ENCODE results near the gene CDH10. TPM values are rescaled to one million over a fixed set of nuclear protein-coding genes. Genes with fewer than 3 reads are reported as not detected.

The CDH10 gene
- total RNA-seq = 0.52 TPM

DNA sequence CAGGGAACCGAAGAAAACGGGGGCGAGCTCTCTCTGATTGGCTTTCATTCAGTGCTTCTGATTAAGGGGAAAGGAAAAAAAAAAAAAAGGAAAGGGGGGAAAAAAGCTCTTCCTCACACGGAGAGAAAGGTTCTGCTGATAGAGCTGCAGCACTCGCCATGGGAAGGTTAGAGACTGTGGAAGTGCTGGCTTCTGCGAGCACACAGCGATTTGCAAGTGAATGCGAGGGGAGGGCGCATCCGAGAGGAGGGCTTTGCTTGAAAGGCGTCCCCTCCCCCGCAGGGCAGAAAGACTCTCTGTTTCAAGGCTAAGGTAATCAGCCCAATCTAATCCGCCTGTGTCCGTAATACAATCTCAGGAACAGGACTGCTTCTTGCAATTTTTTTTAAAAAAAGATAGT is at the start of gene CDH10:
Gene CDH10 (minus strand): TSS at position 218 of the 400 bp plus-strand sequence. CDS start 51,488 bp downstream, outside the sequence.
- Histone ChIP-seq H3K36me3 (ENCODE audit: control insufficient read depth in 3 of 3, insufficient read depth in 3 of 3, low read length in 3 of 3) (no peaks in the 10 kb centered on the region), H3K9ac (ENCODE audit: low read depth in 1 of 3, low read length in 3 of 3) (no peak within 1 kb of the TSS), H3K9me3 (ENCODE audit: control insufficient read depth in 3 of 3, low read length in 3 of 3) (no peaks in the 10 kb centered on the region), H3K4me3 (ENCODE audit: low read length in 3 of 3) (no peak within 1 kb of the TSS), H3K27me3 (ENCODE audit: control insufficient read depth in 3 of 3, insufficient read depth in 3 of 3, low read length in 3 of 3) (no peaks in the 10 kb centered on the region), H3K27ac (ENCODE audit: low read depth, low read length) (no peak within 1 kb of the TSS), H3K4me1 (ENCODE audit: control insufficient read depth in 3 of 3, insufficient read depth in 3 of 3, low read length in 3 of 3) (no peaks in the 10 kb centered on the region)

DNA sequence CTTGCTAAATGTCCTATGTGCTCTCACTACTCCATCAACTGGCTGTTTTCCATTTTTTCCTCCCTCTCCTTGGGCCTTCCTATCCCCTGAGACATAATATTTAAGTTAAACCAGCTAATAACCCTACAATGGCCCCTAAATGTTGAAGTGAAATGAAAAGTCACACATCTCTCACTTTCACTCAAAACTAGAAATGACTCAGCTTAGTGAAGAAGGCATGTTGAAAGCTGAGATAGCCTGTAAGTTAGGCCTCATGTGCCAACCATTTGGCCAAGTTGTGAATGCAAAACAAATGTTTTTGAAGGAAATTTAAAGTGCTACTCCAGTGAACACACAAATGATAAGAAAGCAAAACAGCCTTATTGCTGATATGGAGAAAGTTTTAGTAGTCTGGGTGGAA is 48.8 kb upstream of the CDH10 start:
- no peaks in the 10 kb centered on the region for H3K27me3 ChIP-seq (ENCODE audit: control insufficient read depth in 3 of 3, insufficient read depth in 3 of 3, low read length in 3 of 3)
- H3K36me3 ChIP-seq (ENCODE audit: control insufficient read depth in 3 of 3, insufficient read depth in 3 of 3, low read length in 3 of 3) = no peaks in the 10 kb centered on the region
- no peak overlapping the region for H3K4me3 ChIP-seq (ENCODE audit: low read length in 3 of 3)
- no peak overlapping the region for H3K27ac ChIP-seq (ENCODE audit: low read depth, low read length)
- H3K9me3 ChIP-seq (ENCODE audit: control insufficient read depth in 3 of 3, low read length in 3 of 3) = peaks cover 0 to under 1% (median 0%) of the 10 kb centered on the region in 3 donors
- no peak overlapping the region for H3K9ac ChIP-seq (ENCODE audit: low read depth in 1 of 3, low read length in 3 of 3)
- H3K4me1 ChIP-seq (ENCODE audit: control insufficient read depth in 3 of 3, insufficient read depth in 3 of 3, low read length in 3 of 3) = no peaks in the 10 kb centered on the region

DNA sequence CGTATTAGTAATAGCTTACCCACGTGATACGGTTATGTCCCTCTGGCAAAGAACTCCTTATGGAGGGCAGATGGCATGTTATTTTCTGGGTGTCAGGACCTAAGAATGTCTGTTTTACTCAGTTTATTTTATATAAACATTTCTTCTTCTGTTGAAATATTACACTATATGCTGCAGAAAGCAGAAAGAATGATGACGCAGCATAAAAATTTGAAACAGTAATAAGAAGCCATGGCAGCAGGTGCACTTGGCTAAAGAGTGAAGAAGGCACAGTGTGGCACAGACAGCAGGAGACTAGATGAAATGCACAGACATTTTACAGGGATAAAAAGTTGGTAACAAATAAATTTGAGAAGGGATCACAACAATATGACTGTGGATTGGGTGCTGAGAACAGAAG is 46.3 kb upstream of the CDH10 start:
- no peaks in the 10 kb centered on the region for H3K36me3 ChIP-seq (ENCODE audit: control insufficient read depth in 3 of 3, insufficient read depth in 3 of 3, low read length in 3 of 3)
- H3K27ac ChIP-seq (ENCODE audit: low read depth, low read length) = no peak overlapping the region
- H3K9me3 ChIP-seq (ENCODE audit: control insufficient read depth in 3 of 3, low read length in 3 of 3) = peaks cover 0 to 4% (median 3%) of the 10 kb centered on the region in 3 donors
- no peaks in the 10 kb centered on the region for H3K27me3 ChIP-seq (ENCODE audit: control insufficient read depth in 3 of 3, insufficient read depth in 3 of 3, low read length in 3 of 3)
- no peaks in the 10 kb centered on the region for H3K4me1 ChIP-seq (ENCODE audit: control insufficient read depth in 3 of 3, insufficient read depth in 3 of 3, low read length in 3 of 3)
- no peak overlapping the region for H3K9ac ChIP-seq (ENCODE audit: low read depth in 1 of 3, low read length in 3 of 3)
- no peak overlapping the region for H3K4me3 ChIP-seq (ENCODE audit: low read length in 3 of 3)

DNA sequence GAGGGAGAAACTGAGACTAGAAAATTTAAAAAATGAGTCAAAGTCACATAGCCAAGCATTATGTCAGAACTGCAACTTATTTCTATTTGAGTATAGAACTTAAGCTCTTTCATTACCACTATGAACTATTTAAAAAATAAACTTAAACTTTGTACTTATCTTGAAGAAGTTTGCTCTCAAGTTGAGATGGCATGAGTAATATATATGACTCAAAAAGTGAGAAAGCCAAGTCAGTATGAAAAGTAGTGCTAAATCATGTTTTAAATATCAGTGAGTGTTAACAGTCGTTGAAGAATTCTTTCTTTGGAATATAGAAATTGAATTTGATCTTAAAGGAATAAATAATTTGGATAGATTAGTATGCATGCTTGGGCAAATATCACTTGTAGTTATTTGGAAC is 36.3 kb upstream of the CDH10 start:
- Histone ChIP-seq H3K4me1 (ENCODE audit: control insufficient read depth in 3 of 3, insufficient read depth in 3 of 3, low read length in 3 of 3) (no peaks in the 10 kb centered on the region), H3K9ac (ENCODE audit: low read depth in 1 of 3, low read length in 3 of 3) (no peak overlapping the region), H3K9me3 (ENCODE audit: control insufficient read depth in 3 of 3, low read length in 3 of 3) (peaks cover 0 to under 1% (median 0%) of the 10 kb centered on the region in 3 donors), H3K36me3 (ENCODE audit: control insufficient read depth in 3 of 3, insufficient read depth in 3 of 3, low read length in 3 of 3) (no peaks in the 10 kb centered on the region), H3K27me3 (ENCODE audit: control insufficient read depth in 3 of 3, insufficient read depth in 3 of 3, low read length in 3 of 3) (no peaks in the 10 kb centered on the region), H3K27ac (ENCODE audit: low read depth, low read length) (no peak overlapping the region), H3K4me3 (ENCODE audit: low read length in 3 of 3) (no peak overlapping the region)

DNA sequence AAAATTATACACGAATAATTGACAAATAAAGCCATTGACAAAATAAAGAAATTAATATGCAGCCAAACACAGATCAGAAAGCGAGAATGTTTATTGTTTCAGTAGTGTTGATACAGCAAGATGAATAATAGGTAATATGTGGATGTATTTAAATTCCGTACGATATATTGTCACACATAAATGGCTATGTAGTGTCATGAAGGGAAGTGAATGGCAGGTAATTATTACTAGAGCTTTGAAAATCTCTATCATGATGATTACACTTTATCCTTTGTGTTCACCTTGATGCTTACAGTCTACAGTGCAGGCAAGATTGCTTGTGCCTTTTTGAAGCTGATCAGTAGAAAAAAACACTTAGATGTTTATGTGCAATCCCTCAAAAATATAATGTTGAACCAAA is 23.3 kb upstream of the CDH10 start:
- Histone ChIP-seq H3K9ac (ENCODE audit: low read depth in 1 of 3, low read length in 3 of 3) (no peak overlapping the region), H3K4me1 (ENCODE audit: control insufficient read depth in 3 of 3, insufficient read depth in 3 of 3, low read length in 3 of 3) (no peaks in the 10 kb centered on the region), H3K27me3 (ENCODE audit: control insufficient read depth in 3 of 3, insufficient read depth in 3 of 3, low read length in 3 of 3) (no peaks in the 10 kb centered on the region), H3K27ac (ENCODE audit: low read depth, low read length) (no peak overlapping the region), H3K36me3 (ENCODE audit: control insufficient read depth in 3 of 3, insufficient read depth in 3 of 3, low read length in 3 of 3) (no peaks in the 10 kb centered on the region), H3K9me3 (ENCODE audit: control insufficient read depth in 3 of 3, low read length in 3 of 3) (no peaks in the 10 kb centered on the region), H3K4me3 (ENCODE audit: low read length in 3 of 3) (no peak overlapping the region)

DNA sequence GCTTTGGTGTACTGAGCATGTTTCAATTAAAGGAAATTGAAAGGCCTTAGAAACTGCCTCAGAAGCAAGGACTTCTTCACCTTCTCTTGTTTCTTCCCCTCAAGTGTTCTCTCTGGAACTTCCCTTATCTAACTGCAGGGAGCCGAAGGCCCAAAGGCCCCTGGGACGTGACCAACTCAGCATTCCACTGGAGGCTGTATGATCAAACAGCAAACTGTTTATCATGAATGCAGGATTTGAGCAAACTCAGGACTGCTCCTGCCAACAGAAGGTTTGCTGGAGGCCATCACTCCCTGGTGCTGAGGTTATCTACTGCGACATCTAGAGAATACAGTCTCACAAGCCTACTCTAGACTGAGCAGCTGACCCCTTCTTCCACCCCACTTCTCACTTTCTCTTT is 4.8 kb upstream of the CDH10 start:
- no peak overlapping the region for H3K27ac ChIP-seq (ENCODE audit: low read depth, low read length)
- no peaks in the 10 kb centered on the region for H3K9me3 ChIP-seq (ENCODE audit: control insufficient read depth in 3 of 3, low read length in 3 of 3)

DNA sequence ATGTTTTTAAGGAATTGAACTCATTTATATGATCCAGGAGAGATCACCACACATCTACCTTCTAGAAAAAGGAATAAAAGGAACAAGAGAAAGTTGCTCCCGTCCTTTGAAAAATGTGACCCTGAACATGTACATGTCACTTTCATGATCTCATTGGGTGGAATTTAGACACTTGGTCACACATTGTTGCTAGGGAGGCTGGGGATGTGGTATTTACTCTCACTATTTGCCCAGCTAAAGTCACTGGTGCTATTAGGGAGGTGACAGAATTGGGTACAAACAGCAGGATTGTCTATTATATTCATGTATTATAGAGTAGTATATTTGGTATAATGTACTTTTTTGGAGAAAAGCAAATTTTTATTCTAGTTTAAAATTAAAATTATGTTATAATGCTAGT is 2.1 kb upstream of the CDH10 start:
- Histone ChIP-seq H3K9ac (ENCODE audit: low read depth in 1 of 3, low read length in 3 of 3) (no peak overlapping the region), H3K9me3 (ENCODE audit: control insufficient read depth in 3 of 3, low read length in 3 of 3) (no peaks in the 10 kb centered on the region), H3K4me3 (ENCODE audit: low read length in 3 of 3) (no peak overlapping the region), H3K36me3 (ENCODE audit: control insufficient read depth in 3 of 3, insufficient read depth in 3 of 3, low read length in 3 of 3) (no peaks in the 10 kb centered on the region), H3K4me1 (ENCODE audit: control insufficient read depth in 3 of 3, insufficient read depth in 3 of 3, low read length in 3 of 3) (no peaks in the 10 kb centered on the region), H3K27ac (ENCODE audit: low read depth, low read length) (no peak overlapping the region), H3K27me3 (ENCODE audit: control insufficient read depth in 3 of 3, insufficient read depth in 3 of 3, low read length in 3 of 3) (no peaks in the 10 kb centered on the region)

More for the DNA sequence above, 4.8 kb upstream of the CDH10 start:
- Histone ChIP-seq H3K27me3 (ENCODE audit: control insufficient read depth in 3 of 3, insufficient read depth in 3 of 3, low read length in 3 of 3) (no peaks in the 10 kb centered on the region), H3K4me1 (ENCODE audit: control insufficient read depth in 3 of 3, insufficient read depth in 3 of 3, low read length in 3 of 3) (no peaks in the 10 kb centered on the region), H3K4me3 (ENCODE audit: low read length in 3 of 3) (no peak overlapping the region), H3K9ac (ENCODE audit: low read depth in 1 of 3, low read length in 3 of 3) (no peak overlapping the region), H3K36me3 (ENCODE audit: control insufficient read depth in 3 of 3, insufficient read depth in 3 of 3, low read length in 3 of 3) (no peaks in the 10 kb centered on the region)

DNA sequence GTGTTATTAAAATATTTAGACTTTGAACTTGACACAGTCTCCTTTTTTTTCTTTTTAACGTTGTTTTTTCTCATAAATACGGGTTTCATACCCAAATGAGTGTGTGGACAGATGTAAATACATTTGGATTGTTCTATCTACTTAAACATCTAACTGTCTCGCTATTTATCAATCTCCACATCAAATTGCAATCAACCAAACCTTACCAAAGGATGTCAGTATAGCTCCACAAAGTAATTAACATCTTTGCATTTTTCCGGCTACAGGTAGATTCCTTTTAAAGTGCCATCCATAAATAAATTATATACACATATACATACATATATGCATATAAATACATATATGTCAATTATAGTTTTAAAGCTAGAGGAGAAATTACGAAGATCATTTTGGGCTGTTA is 705 bp upstream of the CDH10 start:
- no peak overlapping the region for H3K4me3 ChIP-seq (ENCODE audit: low read length in 3 of 3)
- no peaks in the 10 kb centered on the region for H3K4me1 ChIP-seq (ENCODE audit: control insufficient read depth in 3 of 3, insufficient read depth in 3 of 3, low read length in 3 of 3)
- H3K36me3 ChIP-seq (ENCODE audit: control insufficient read depth in 3 of 3, insufficient read depth in 3 of 3, low read length in 3 of 3) = no peaks in the 10 kb centered on the region
- no peaks in the 10 kb centered on the region for H3K9me3 ChIP-seq (ENCODE audit: control insufficient read depth in 3 of 3, low read length in 3 of 3)
- no peaks in the 10 kb centered on the region for H3K27me3 ChIP-seq (ENCODE audit: control insufficient read depth in 3 of 3, insufficient read depth in 3 of 3, low read length in 3 of 3)
- no peak overlapping the region for H3K9ac ChIP-seq (ENCODE audit: low read depth in 1 of 3, low read length in 3 of 3)
- no peak overlapping the region for H3K27ac ChIP-seq (ENCODE audit: low read depth, low read length)

DNA sequence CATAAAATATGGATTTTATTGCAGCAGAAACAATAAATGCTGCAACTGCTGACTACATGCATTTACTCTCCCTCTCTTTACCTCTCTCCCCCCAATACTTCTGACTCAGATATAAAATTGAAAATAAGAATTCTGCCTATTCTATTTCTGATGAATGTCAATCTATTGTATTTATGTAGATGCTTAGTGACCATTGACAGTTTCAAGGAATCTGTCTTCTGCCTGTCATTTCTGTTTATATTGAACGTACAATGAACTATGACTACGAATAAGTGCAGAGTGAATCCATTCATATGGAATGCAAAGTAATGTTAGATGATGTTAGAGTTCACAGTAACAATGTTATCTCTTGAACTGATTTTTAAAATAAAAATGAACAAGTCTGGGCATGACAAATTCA is 898 bp downstream of the CDH10 start:
- Histone ChIP-seq H3K36me3 (ENCODE audit: control insufficient read depth in 3 of 3, insufficient read depth in 3 of 3, low read length in 3 of 3) (no peaks in the 10 kb centered on the region), H3K27ac (ENCODE audit: low read depth, low read length) (no peak overlapping the region), H3K9me3 (ENCODE audit: control insufficient read depth in 3 of 3, low read length in 3 of 3) (no peaks in the 10 kb centered on the region), H3K4me1 (ENCODE audit: control insufficient read depth in 3 of 3, insufficient read depth in 3 of 3, low read length in 3 of 3) (no peaks in the 10 kb centered on the region), H3K4me3 (ENCODE audit: low read length in 3 of 3) (no peak overlapping the region), H3K9ac (ENCODE audit: low read depth in 1 of 3, low read length in 3 of 3) (no peak overlapping the region), H3K27me3 (ENCODE audit: control insufficient read depth in 3 of 3, insufficient read depth in 3 of 3, low read length in 3 of 3) (no peaks in the 10 kb centered on the region)

DNA sequence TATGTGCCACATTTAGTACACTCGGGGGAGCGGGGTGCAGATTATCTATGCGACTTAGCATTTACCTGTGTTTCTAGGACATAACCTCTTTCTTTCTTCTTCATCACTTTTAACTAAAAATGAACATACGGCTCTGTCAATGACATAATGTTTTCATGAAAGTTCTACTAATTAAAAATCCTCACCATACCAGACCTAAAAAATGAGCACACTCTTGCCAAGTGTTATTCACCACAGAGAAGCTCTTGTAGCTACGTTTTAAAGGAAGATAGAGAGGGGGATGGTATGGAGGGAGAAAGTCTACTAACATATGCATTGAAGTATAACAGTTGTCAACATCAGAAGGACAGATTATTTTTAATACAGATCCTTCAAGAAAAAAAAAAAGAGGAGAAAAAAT is 1.6 kb downstream of the CDH10 start:
- Histone ChIP-seq H3K9me3 (ENCODE audit: control insufficient read depth in 3 of 3, low read length in 3 of 3) (no peaks in the 10 kb centered on the region), H3K27ac (ENCODE audit: low read depth, low read length) (no peak overlapping the region), H3K36me3 (ENCODE audit: control insufficient read depth in 3 of 3, insufficient read depth in 3 of 3, low read length in 3 of 3) (no peaks in the 10 kb centered on the region), H3K4me3 (ENCODE audit: low read length in 3 of 3) (no peak overlapping the region), H3K27me3 (ENCODE audit: control insufficient read depth in 3 of 3, insufficient read depth in 3 of 3, low read length in 3 of 3) (no peaks in the 10 kb centered on the region), H3K4me1 (ENCODE audit: control insufficient read depth in 3 of 3, insufficient read depth in 3 of 3, low read length in 3 of 3) (no peaks in the 10 kb centered on the region), H3K9ac (ENCODE audit: low read depth in 1 of 3, low read length in 3 of 3) (no peak overlapping the region)

DNA sequence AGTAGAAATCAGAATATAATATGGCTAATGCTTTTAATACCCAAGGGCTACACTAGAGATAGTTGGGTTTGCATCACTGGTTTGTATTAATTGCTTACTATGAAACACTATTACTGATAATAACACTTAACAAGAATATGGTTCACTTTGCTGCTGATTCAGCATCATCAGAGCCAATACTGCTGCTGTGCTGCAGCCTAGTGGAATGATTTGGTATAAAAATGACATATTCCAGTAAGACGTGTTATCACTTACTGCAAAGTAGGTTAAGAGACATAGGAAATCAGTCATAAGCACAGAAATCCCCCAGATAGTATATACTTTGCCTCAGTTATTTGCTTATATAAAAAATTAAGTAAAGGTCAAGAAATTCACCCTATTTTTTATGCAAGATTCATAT is 2.8 kb downstream of the CDH10 start:
- Histone ChIP-seq H3K36me3 (ENCODE audit: control insufficient read depth in 3 of 3, insufficient read depth in 3 of 3, low read length in 3 of 3) (no peaks in the 10 kb centered on the region), H3K9me3 (ENCODE audit: control insufficient read depth in 3 of 3, low read length in 3 of 3) (no peaks in the 10 kb centered on the region), H3K9ac (ENCODE audit: low read depth in 1 of 3, low read length in 3 of 3) (no peak overlapping the region), H3K27me3 (ENCODE audit: control insufficient read depth in 3 of 3, insufficient read depth in 3 of 3, low read length in 3 of 3) (no peaks in the 10 kb centered on the region), H3K4me3 (ENCODE audit: low read length in 3 of 3) (no peak overlapping the region), H3K4me1 (ENCODE audit: control insufficient read depth in 3 of 3, insufficient read depth in 3 of 3, low read length in 3 of 3) (no peaks in the 10 kb centered on the region), H3K27ac (ENCODE audit: low read depth, low read length) (no peak overlapping the region)
